Central memory CD4-positive, alpha-beta T cell (primary cell): ENCODE data around the gene PITPNC1.

Experiments
- DNase-seq: peaks from one replicate; pipeline ENCODE4 v3.0.0; 2022

The PITPNC1 gene

GRCh38 chr17:67518876-67519275 lies 141.8 kb downstream of the PITPNC1 start:
- no peak for DNase-seq

DNA sequence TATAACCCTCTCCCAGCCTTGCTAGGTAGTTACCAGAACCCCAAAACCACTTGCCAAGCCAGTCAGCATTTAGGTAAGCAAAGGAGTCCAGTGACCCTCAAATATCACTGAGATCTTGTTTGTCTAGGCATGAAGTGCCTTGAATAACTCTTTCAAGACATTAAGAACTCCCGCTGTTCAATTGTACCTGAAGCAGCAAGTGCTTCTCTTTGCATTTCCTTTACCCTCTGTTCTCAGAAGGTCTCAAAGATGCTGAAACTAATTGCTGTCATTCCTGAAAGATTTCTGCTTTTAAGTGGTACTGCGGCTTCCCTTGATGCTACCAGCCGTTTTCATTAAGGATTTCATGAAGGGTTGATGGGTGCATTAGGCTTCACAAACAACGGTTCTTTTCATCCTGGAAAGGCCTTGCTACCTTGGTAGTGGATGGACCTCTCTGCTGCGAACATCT lies 142.7 kb downstream of the PITPNC1 start:
- DNase-seq: no peak

- no peak for DNase-seq
These were observed 143.3 kb downstream of the PITPNC1 start for GRCh38 chr17:67520252-67520906.

- no peak for DNase-seq
These were observed 144.1 kb downstream of the PITPNC1 start for GRCh38 chr17:67520916-67521774.

DNA sequence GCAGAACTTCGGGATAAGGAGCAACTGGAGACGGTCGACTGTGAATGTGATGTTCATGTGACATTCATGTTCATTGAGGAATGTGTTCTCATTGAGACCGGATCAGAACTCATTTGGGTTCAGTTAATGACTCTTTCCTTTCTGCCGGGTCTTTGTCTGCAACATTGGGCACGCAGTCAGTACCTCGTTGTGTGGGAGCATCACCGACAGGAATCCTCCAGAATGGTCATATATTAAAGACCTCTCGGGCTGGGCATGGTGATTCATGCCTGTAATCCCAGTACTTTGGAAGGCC lies 144.6 kb downstream of the PITPNC1 start:
- DNase-seq: no peak

GRCh38 chr17:67523101-67523500 lies 146.0 kb downstream of the PITPNC1 start:
- no peak for DNase-seq

DNA sequence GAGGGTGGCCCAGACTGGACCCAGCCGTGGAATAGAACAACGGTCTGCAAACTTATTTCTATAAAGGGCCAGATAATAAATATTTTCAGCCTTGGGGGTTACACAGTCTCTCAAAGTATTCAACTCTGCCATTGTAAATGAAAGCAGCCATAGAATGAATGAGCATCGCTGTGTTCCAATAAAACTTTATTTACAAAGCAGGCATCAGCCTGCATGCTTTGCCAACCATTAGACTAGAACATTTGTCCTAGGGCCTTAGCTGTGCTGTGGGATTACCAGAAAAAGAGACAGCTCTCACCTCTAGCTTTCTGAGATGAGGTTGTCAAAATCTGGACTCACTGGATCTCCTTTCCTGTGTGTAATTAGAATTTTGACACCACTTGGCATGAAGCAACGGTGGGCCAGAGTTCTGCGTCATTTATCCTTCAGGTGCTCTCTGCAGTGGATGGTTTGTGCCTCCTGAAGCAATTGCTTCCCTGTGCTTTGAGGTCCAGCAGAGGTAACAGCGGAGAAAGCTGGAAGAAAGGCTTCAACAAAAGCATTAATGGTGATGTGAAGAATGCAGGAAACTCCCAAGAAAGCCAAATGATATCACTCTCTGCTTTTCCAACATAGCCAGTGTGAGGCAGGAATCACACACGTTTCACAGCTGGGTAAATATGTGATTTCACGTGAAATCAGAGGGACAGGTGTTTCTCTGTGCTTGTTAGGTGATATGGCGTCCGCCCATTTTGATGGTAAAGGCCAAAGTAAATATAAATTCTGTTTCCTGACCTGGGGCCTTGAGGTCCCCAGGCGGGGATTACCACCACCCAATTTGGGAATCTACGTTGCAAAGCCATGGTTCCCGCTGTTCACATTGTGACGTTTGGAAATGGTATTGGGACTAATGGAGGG lies 148.4 kb downstream of the PITPNC1 start:
- no peak for DNase-seq

GRCh38 chr17:67526700-67527099 lies 149.6 kb downstream of the PITPNC1 start:
- DNase-seq: no peak

GRCh38 chr17:67528751-67529436 lies 151.8 kb downstream of the PITPNC1 start:
- DNase-seq: no peak

DNA sequence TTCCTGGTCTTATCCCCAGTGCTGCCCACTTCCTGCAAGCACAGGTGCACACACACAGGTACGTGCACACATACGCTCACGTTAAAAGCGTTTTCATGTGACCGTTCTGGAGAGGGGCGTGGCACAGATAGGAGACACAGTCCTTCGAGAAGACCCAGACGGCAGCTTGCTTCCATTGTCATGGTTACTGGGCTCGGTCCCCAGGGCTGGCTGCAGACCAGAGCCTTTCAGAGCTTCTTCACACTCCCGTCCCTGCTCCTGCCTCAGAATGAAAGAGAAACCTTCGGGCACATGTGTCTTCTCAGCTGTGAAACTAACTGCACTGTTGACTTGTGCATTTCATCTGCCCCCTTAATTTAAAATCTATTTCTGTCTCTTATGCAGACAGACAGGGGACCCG lies 154.2 kb downstream of the PITPNC1 start:
- DNase-seq: no peak

DNA sequence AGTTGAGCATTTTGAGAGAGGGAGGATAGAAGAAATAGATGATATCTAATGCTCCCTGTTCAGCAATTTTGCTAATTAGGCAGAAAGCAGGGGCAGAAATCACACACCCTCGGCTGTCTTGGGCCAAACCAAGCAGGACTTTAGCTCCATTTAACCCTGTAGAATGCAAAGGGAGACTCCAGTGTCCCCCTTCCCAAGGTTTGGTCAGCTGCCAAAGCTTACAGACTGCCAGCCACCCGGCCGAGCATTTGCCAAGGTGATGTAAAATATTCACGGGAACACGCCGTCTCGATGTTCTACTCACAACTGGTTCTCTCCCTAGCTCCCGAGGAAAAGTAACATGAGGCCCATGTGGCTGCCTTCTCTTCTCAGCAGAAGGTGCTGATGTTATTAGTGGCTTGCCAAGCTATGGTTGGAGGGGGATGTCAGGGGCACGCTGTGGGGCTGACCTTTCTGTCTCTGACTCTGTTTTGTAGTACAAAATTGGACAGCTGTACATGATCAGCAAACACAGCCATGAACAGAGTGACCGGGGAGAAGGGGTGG lies 155.3 kb downstream of the PITPNC1 start:
- DNase-seq: no peak

DNA sequence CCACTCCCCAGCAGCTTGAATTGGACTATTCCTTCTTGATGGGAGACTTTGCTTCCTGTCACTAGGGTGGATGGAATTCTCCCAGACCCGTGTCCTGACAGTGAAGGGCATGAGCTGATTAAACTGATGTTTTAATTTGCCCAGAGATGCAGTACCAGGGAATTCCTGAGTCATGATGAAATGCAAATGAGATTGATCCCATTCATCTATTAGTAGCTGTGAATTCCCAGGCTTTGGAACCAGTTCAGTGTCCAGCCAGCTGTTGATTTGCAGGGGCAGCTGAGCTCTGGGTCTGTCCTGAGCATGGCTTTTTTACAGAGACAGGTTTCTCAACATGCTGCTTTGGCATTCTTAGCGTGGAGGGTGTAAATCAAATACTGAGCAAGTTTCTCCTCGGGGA lies 157.9 kb downstream of the PITPNC1 start:
- no peak for DNase-seq

DNA sequence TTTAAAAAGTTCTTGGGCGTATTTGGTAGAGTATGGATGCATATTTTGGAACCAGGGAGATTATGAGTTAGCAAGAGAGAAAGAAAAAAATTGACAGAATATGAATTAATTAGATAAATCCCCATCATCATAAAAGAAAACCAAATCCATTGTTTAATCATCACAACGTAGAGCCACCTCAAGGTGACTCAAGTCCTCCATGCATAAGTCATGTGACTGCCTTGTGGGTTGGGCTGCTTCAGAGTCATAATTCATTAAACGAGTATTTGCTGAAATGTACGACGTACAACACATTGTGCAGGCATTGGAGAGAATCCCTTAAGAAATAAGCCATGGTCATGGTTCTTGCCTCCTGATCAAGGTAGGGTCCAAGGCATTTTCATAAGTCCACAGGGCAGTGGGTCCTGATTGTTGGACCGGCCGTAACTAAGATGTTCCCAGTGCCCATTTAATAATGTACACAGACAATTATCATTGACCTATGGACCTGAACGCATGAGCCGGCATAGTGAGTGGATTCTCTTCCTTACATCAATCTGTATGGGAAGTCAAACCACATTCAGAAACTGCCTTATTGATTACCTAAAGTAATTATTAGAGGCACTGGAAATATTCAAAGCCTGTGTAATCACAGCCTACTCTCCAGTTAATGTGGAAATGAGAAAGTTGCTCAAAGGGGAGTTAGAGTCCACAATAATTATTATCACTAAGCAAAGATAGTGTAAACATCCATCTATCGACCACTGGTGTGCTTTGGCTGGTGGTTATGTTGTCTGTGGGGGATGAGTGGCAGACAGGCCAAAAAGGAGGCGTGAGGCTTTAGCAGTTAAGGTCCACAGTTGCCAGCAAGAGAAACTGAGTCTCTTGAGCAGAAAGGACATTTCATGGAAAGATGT lies 165.4 kb downstream of the PITPNC1 start:
- DNase-seq: no peak

DNA sequence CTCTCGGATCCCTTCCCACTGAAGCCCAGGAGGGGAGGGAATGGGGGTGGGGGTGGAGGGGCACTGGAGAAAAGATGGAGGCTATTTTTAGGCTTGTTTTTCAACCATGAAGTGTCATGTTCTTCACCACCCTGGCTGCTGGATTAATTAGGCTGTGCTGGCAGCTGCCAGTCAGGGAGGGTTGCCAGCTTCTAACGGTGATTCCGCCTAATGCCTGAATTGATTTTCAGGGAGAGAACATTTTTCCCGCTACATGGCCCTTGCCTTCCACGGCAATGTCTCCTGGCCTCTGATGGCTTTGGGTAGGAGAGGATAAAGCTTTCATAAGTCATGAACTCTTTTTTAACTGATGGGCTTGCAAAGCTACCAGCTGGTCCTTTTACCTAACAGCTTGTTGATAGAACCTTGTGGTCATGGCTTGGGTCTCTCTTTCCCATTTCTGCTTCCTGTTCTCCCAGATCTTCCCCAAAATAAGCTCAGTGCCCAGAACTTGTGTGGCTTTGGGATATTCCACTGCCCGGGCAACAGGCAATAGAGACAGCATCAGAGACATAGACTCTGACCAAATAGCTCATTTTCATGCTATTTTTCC lies 167.4 kb downstream of the PITPNC1 start:
- no peak for DNase-seq

GRCh38 chr17:67546578-67547527 lies 169.8 kb downstream of the PITPNC1 start:
- DNase-seq: no peak

DNA sequence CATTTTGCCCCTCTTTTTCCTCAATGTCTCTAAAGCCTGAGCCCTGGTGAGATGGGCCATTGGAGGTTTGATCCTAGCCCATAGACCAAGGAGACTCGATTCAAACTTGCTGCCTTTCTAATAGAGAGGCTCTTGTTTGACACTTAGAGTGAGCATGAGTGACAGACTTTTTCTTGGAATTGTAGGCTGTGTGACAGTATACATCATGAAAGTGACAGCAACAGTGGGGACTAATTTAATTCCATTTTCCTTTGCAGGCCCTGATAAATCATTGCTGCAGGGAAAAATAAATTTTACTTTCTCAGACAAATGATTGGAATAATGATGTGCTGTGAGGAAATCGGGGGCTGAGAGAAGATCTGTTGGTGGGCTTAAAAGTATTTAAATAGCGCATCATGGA lies 171.6 kb downstream of the PITPNC1 start:
- no peak for DNase-seq

- DNase-seq: no peak
These were observed 172.7 kb downstream of the PITPNC1 start for GRCh38 chr17:67549820-67550219.

DNA sequence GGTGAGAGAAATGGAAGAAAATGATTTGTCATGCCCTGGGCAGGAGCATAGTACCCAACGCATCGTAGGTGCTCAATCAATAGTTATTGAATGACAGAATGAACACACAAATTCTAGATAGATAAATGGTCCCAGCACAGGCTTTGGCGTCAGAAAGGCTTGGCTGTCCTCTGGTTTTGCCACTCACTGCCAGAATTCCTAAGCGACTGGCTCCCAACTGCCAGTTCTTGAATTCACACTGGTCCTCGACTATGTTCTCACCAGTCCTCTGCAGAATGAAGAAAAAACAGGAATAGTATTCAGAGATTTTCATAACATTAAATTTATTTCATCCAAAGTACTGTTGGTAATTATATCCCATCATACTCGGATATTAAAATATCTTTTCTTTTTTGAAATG lies 177.6 kb downstream of the PITPNC1 start:
- DNase-seq: no peak

- DNase-seq: no peak
These were observed 178.8 kb downstream of the PITPNC1 start for GRCh38 chr17:67555855-67556254.
